ENCODE data around the gene SH3PXD2A.

The SH3PXD2A gene

DNA sequence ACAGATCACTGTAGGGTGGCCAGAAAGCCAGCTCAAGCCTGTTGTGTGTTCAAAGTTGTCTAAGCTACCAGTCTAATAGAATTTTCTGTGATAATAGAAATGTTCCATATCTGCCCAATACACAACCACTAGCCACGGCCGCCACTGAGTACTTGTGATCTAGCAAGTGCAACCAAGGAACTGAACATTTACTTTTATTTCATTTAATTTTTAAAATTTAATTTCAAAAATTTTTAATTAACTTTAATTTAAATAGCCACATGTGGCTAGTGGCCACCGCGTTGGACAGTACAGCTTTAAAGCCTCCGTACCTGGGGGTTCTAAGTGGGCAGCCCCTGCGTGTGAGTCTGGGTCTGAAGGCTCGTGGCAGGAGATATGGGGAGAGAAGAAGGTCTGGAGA lies 60.4 kb downstream of the SH3PXD2A start:
- peak overlapping the region; percentile 79 for H3K27ac ChIP-seq
- TF ChIP-seq ZFX (IDR thresholded peaks at IDR 0.05), result no peak
- TF ChIP-seq, protein P1, sequence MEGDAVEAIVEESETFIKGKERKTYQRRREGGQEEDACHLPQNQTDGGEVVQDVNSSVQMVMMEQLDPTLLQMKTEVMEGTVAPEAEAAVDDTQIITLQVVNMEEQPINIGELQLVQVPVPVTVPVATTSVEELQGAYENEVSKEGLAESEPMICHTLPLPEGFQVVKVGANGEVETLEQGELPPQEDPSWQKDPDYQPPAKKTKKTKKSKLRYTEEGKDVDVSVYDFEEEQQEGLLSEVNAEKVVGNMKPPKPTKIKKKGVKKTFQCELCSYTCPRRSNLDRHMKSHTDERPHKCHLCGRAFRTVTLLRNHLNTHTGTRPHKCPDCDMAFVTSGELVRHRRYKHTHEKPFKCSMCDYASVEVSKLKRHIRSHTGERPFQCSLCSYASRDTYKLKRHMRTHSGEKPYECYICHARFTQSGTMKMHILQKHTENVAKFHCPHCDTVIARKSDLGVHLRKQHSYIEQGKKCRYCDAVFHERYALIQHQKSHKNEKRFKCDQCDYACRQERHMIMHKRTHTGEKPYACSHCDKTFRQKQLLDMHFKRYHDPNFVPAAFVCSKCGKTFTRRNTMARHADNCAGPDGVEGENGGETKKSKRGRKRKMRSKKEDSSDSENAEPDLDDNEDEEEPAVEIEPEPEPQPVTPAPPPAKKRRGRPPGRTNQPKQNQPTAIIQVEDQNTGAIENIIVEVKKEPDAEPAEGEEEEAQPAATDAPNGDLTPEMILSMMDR (conservative IDR thresholded peaks at IDR 0.05), result no peak

DNA sequence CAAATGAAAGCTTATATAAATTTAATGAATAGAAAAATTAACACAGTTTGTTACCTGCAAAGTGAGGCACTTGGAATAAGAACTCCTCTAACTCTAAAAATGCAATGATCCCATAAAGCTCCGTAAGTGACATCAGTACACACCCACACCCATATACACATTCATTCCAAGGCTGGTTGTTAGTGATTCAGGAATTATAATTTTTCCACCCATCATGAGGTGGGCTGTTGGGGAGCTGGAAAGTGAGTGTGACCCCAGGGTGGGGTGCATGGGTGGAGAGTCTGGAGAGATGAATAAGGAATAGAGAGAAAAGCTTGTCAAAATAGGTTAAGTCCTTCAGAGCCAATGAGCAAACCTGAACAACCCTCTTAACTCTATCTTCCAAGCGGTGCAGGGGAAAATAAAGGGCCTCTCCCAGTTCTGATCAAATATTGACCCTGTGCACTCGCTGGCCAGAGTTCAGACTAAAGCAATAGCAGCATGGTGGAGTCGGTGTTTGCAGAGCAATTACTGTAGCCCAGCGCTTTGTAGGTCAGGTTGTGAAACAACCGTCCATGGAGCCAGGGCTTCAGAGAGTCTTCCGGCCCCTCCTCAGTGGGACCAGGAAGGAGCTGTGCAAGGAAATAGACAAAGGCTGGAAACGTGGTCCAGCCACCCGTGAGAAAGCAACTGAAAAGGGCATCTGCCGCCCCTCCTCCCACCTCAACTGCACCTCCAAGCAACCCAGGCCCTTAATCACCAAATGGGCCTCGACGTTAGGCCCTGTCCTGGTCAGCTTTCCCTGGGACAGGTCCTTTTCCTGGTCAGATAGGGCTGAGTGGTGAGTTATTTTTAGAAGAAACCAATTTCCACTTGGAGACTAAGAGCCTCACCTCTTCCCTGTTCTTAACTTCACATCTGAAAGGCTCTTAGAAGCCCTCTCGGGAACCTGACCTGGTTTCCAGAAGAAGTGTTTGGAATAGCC lies 61.2 kb downstream of the SH3PXD2A start:
- peak overlapping the region; percentile 79 for H3K27ac ChIP-seq
- peak; percentile 65; the same call in 1 of the 2 replicates for TF ChIP-seq ZFX (IDR thresholded peaks at IDR 0.05)
- TF ChIP-seq, protein P1 (conservative IDR thresholded peaks at IDR 0.05), result no peak

DNA sequence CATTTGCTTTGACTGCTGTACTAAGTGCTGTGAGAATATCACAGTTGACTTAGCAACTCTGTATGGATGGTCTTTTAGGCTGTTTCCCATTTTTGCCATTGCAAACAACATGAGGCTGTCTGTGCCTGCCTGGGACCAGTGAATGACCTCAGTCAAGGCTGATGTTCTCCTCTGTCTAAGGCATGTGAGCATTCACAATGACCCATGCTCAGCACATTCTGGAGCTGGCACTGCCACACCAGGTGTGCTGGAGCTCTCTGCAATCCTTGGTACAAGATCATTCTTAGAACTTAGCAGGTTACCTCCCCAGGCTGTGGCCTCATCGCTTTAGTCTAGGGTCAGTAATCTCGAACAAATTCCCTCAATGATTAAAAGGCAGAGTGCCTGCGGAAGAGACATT lies 61.9 kb downstream of the SH3PXD2A start:
- H3K27ac ChIP-seq, result peak overlapping the region; percentile 79
- TF ChIP-seq, protein P1 (conservative IDR thresholded peaks at IDR 0.05), result no peak
- TF ChIP-seq ZFX (IDR thresholded peaks at IDR 0.05), result no peak

DNA sequence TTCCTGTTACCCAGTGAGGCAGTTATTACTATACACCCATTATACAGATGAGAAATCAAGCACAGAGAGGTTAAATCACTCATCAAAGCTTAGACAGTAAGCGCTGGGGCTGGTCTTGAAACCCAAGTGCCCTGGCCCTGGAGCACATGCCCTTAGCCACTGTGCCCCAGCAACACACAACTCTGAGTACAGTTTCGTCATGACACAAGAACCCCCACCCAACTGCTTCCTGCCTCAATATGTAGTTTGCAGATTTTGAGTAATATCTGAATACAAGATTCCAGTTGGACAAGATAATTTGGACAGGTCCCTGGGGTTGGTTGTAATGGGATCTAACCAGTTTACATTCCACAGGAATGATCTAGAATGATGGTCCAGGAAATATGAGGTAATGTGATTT lies 62.8 kb downstream of the SH3PXD2A start:
- H3K27ac ChIP-seq, result peak overlapping the region; percentile 19; the same call in 1 of the 2 replicates

DNA sequence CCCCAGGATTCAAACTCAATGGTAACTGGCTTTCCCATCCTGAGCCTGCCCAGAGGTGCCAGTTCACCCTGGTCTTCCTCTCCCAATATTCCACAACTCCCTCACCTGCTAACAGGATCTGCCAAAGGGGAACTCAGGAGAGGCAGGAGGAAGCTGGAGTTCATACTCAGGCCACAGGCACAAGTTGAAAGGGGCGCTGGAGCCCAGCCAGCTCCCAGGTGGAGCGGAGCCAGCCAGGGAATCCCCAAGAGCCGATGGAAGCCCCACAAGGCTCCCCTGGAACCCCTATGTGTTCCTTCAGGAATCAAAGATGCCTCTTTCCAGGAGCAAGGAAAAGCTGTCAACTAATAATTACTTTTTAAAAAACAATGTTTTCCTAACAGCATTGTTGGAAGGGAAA lies 63.5 kb downstream of the SH3PXD2A start:
- TF ChIP-seq, protein P1 (conservative IDR thresholded peaks at IDR 0.05), result no peak
- TF ChIP-seq ZFX (IDR thresholded peaks at IDR 0.05), result no peak
- peak overlapping the region; percentile 19; the same call in 1 of the 2 replicates for H3K27ac ChIP-seq

More for the DNA sequence above, 62.8 kb downstream of the SH3PXD2A start:
- TF ChIP-seq ZFX (IDR thresholded peaks at IDR 0.05), result no peak
- TF ChIP-seq, protein P1 (conservative IDR thresholded peaks at IDR 0.05), result no peak

DNA sequence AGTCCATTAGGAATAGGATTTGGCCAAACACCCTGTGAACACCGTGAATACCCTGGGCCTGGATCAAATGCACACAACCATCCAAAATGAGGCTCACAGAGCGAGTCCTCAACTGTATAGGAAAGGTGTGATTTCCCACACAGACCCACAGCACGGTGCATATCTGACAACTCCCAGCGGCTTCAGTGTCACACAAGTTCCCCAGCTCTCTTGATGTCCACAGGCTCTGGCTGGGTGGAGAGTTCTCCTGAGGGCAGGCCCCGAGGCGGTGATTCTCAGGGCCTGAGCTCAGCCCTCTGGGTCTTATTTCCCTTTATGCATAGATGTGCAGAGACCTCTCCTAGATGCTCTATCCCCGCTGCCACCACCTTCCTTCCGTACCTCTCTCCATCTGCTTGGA lies 64.1 kb downstream of the SH3PXD2A start:
- H3K27ac ChIP-seq, result peak overlapping the region; percentile 19; the same call in 1 of the 2 replicates
- no peak for TF ChIP-seq ZFX (IDR thresholded peaks at IDR 0.05)
- TF ChIP-seq, protein P1 (conservative IDR thresholded peaks at IDR 0.05), result no peak

DNA sequence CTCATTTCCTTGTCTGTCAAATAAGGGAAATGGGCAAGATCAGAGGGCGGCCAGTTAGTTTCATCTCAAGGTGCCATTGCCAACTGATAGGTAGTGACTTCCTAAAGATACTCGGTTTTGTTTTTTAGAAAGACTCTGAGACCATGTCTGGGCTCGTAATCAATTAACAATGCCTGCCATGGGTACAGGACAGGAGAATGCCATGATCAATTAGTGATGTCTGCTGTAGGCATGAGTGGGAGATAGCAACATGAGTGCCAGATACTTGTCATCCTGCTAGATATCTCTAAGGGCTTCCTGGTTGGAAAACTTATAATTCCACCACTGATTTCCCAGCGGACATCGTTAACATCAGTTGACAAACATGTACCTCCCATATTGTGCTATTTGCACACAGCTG lies 64.8 kb downstream of the SH3PXD2A start:
- H3K27ac ChIP-seq, result no peak overlapping the region

More for the DNA sequence above, 64.8 kb downstream of the SH3PXD2A start:
- TF ChIP-seq ZFX (IDR thresholded peaks at IDR 0.05), result no peak
- TF ChIP-seq, protein P1 (conservative IDR thresholded peaks at IDR 0.05), result no peak

Data from C4-2B (cell line).